K562 (cell line): ENCODE results near the gene GPR3. TPM values are rescaled to one million over a fixed set of nuclear protein-coding genes. Genes with fewer than 3 reads are reported as not detected.
A peak's percentile ranks its signal among the peaks of the same experiment; 100 is the strongest.

Experiments used
- ATAC-seq: fragments of 200-7000 bp; cut with Tn5 transposase; 3 replicates; pipeline ENCODE4 v1.9.1; 2020; ENCODE audit warnings: moderate library complexity
- BruUV-seq: library from RNA; stranded (reverse); fragments of 400-500 nt; replicated peaks from 2 replicates; lab custom pipeline; 2021; lab: Mats Ljungman, UMichigan
- CTCF ChIA-PET: fragments of 300-600 bp; formaldehyde crosslinking; extraction: SDS; loops from one replicate; lab custom pipeline; 2021; ENCODE audit warnings: low intra/inter-chr PET ratio; lab: Yijun Ruan, JAX
- POLR2A ChIA-PET: fragments of 300-600, 350-650 bp; sonication (Branson Sonifier 250); formaldehyde crosslinking; extraction: SDS; loops from one replicate; lab custom pipeline; 2021; ENCODE audit warnings: antibody characterized with exemption, inconsistent platforms; lab: Yijun Ruan, JAX
- DNase-seq, 4 experiments: peaks; one replicate each; pipeline versions ENCODE4 v3.0.0 to v3.0.0-alpha.2; 2011 to 2018; ENCODE audit warnings: low spot score in 3 of 4, mixed read lengths in 3 of 4; ENCODE audit errors: extremely low read depth in 1 of 4
- FAIRE-seq: peaks from 2 replicates; lab custom pipeline; 2011; peaks lifted over from hg19 to GRCh38; lab: Jason Lieb, UNC
- H2AFZ ChIP-seq: 2 replicates; pipeline ENCODE4 v1.6.0; 2011; ENCODE audit warnings: low read depth, low read length, control low read depth, inconsistent platforms
- H3K27ac ChIP-seq: fragments of 200-600 bp; 3 replicates; pipeline ENCODE4 v1.8.0; 2011; ENCODE audit warnings: low read depth, mild to moderate bottlenecking, control low read depth, inconsistent platforms, low read length, moderate library complexity, mixed read lengths; ENCODE audit errors: extremely low read depth
- H3K27me3 ChIP-seq, 2 experiments: fragments of 300-600 bp in 1 of 2; 2 replicates in 1 of 2; 3 replicates in 1 of 2; pipeline versions ENCODE4 v1.6.0 to v1.8.0; 2011; ENCODE audit warnings: inconsistent platforms in 2 of 2, low read length in 2 of 2, mild to moderate bottlenecking in 1 of 2, mixed read lengths in 1 of 2, moderate library complexity in 1 of 2; ENCODE audit not compliant: control insufficient read depth in 2 of 2, insufficient read depth in 2 of 2
- H3K36me3 ChIP-seq: fragments of 300-600 bp; 3 replicates; pipeline ENCODE4 v1.8.0; 2011; ENCODE audit warnings: mild to moderate bottlenecking, low read length, inconsistent platforms; ENCODE audit not compliant: control insufficient read depth, insufficient read depth
- H3K4me1 ChIP-seq, 2 experiments: fragments of 200-600 bp in 1 of 2; replicated peaks in 1 of 2; 2 replicates in 1 of 2; 3 replicates in 1 of 2; pipeline versions ENCODE4 v1.5.1 to v1.8.0; 2011; ENCODE audit warnings: inconsistent platforms in 2 of 2, low read length in 2 of 2, mild to moderate bottlenecking in 1 of 2, mixed read lengths in 1 of 2, moderate library complexity in 1 of 2; ENCODE audit not compliant: control insufficient read depth in 2 of 2, insufficient read depth in 2 of 2
- H3K4me2 ChIP-seq: 2 replicates; pipeline ENCODE4 v1.6.1; 2011; ENCODE audit warnings: low read length, control low read depth, inconsistent platforms, mixed read lengths; ENCODE audit not compliant: insufficient read depth
- H3K4me3 ChIP-seq: fragments of 200-600 bp; sonication (generic), shearing (Covaris generic); 2 replicates; pipeline ENCODE4 v1.5.1; 2016; ENCODE audit warnings: control low read depth, inconsistent platforms
- H3K79me2 ChIP-seq: fragments of 200-600 bp; 3 replicates; pipeline ENCODE4 v1.8.0; 2011; ENCODE audit warnings: low read length, inconsistent platforms; ENCODE audit not compliant: control insufficient read depth, insufficient read depth
- H3K9ac ChIP-seq, 2 experiments: 2 replicates each; pipeline versions ENCODE4 v1.6.0 to v1.6.1; 2011; ENCODE audit warnings: low read depth in 2 of 2, low read length in 2 of 2, control low read depth in 1 of 2, inconsistent platforms in 1 of 2, mild to moderate bottlenecking in 1 of 2, mixed read lengths in 1 of 2; ENCODE audit not compliant: insufficient read depth in 1 of 2
- H3K9me1 ChIP-seq: one replicate; pipeline ENCODE4 v1.6.0; 2011; ENCODE audit warnings: inconsistent platforms, mild to moderate bottlenecking, low read length, moderate library complexity; ENCODE audit not compliant: control insufficient read depth, insufficient read depth
- H3K9me3 ChIP-seq: replicated peaks from 2 replicates; pipeline ENCODE4 v1.5.1; 2011; ENCODE audit warnings: low read depth, low read length, inconsistent platforms; ENCODE audit not compliant: control insufficient read depth, insufficient read depth
- H4K20me1 ChIP-seq: replicated peaks from 2 replicates; pipeline ENCODE4 v1.6.1; 2011; ENCODE audit warnings: low read length, inconsistent platforms, mixed read lengths; ENCODE audit not compliant: control insufficient read depth, insufficient read depth
- ADNP ChIP-seq: fragments of 200-800 bp; sonication (Bioruptor generic); IDR thresholded peaks from 2 replicates; pipeline ENCODE4 v1.6.1; 2016; ENCODE audit warnings: missing genetic modification characterization, missing compliant biosample characterization
- BCLAF1 ChIP-seq, 2 experiments: fragments of 450-650 bp in 1 of 2; IDR thresholded peaks; 2 replicates each; pipeline ENCODE4 v1.6.1; 2011 to 2017; ENCODE audit warnings: low read depth in 2 of 2, antibody characterized with exemption in 1 of 2, borderline replicate concordance in 1 of 2, low read length in 1 of 2, mild to moderate bottlenecking in 1 of 2, mixed read lengths in 1 of 2; ENCODE audit not compliant: control insufficient read depth in 1 of 2
- CBFA2T3 ChIP-seq: fragments of 450-650 bp; IDR thresholded peaks from 2 replicates; pipeline ENCODE4 v1.6.1; 2017
- HOXB6 ChIP-seq: fragments of 250-450 bp; sonication (Bioruptor Pico); IDR thresholded peaks from 2 replicates; pipeline ENCODE4 v1.5.1; 2022; ENCODE audit warnings: mild to moderate bottlenecking, borderline replicate concordance
- MAFK ChIP-seq: IDR thresholded peaks from 2 replicates; pipeline ENCODE4 v1.6.1; 2011; ENCODE audit warnings: low read length, improper control_type of control experiment
- PHTF2 ChIP-seq: fragments of 250-450 bp; sonication (Bioruptor Pico); IDR thresholded peaks from 2 replicates; pipeline ENCODE4 v1.5.0; 2021; ENCODE audit warnings: mild to moderate bottlenecking
- RBM25 ChIP-seq: fragments of 200-400 bp; formaldehyde crosslinking; IDR thresholded peaks from 2 replicates; pipeline ENCODE4 v1.6.1; 2018; ENCODE audit warnings: low read length, low read depth, moderate library complexity; ENCODE audit not compliant: severe bottlenecking
- SREBF1 ChIP-seq: fragments of 150-350 bp; IDR thresholded peaks from 2 replicates; pipeline ENCODE4 v1.6.1; 2014; ENCODE audit warnings: antibody characterized with exemption, low read depth, low read length, borderline replicate concordance
- USF1 ChIP-seq: sonication (generic); formaldehyde crosslinking; IDR thresholded peaks from 2 replicates; pipeline ENCODE4 v1.9.0; 2022; ENCODE audit warnings: mild to moderate bottlenecking, missing genetic modification reagents
- ZEB2 ChIP-seq: fragments of 450-650 bp; IDR thresholded peaks from 2 replicates; pipeline ENCODE4 v1.6.1; 2016
- ZNF280A ChIP-seq: fragments of 450-650 bp; IDR thresholded peaks from 2 replicates; pipeline ENCODE4 v1.6.1; 2018; ENCODE audit warnings: mild to moderate bottlenecking, low read depth; ENCODE audit not compliant: partially characterized antibody
- ZNF695 ChIP-seq: fragments of 450-650 bp; formaldehyde crosslinking; IDR thresholded peaks from 2 replicates; pipeline ENCODE4 v1.4.0; 2020; ENCODE audit warnings: mild to moderate bottlenecking, moderate library complexity
- ZNF707 ChIP-seq: fragments of 250-450 bp; sonication (Bioruptor Pico); conservative IDR thresholded peaks from 2 replicates; pipeline ENCODE4 v1.8.0; 2022; ENCODE audit warnings: inconsistent platforms, mild to moderate bottlenecking, moderate library complexity
- WGBS: fragments of 100-300 bp; shearing (Covaris generic); methylation state at CpG from one replicate; pipeline ENCODE4 v1.1.6; 2016; ENCODE audit warnings: low coverage, mixed read lengths; ENCODE audit not compliant: insufficient coverage; ENCODE audit errors: missing lambda C conversion rate; 5-methylcytosine and 5-hydroxymethylcytosine counted together
- in situ Hi-C: fragments of 300-500 bp; cut with MboI; formaldehyde crosslinking; loops from 4 replicates; pipeline ENCODE4 v1.15.0; 2018; ENCODE audit warnings: inconsistent platforms, mixed read lengths
- intact Hi-C: fragments of 100-400 bp; cut with micrococcal nuclease; formaldehyde crosslinking; loops from 2 replicates; pipeline ENCODE4 v1.14.2; 2022
- polyA plus RNA-seq, 8 experiments: library from polyadenylated mRNA; depleted of rRNA in 4 of 8; stranded (reverse) in 5 of 8; unstranded in 3 of 8; fragments of >200 nt; fragmentation: Nextera tagmentation in 2 of 8; fragmentation: Illumina TruSeq in 1 of 8; extraction: Ambion mirVana in 2 of 8; extraction: Trizol in 1 of 8; gene quantifications; 2 replicates each; pipeline versions ENCODE4 v1.2.1 to v1.2.3, GENCODE V29; 2011 to 2014; ENCODE audit warnings: inconsistent platforms in 1 of 8, missing spikeins in 1 of 8
- total RNA-seq, 7 experiments: library from RNA; depleted of rRNA in 6 of 7; stranded (reverse); fragments of >200 nt in 6 of 7; fragmentation: Illumina TruSeq in 2 of 7; extraction: Trizol in 2 of 7; gene quantifications; 2 replicates each; pipeline versions ENCODE4 v1.2.1 to v1.2.3, GENCODE V29; 2011 to 2021; ENCODE audit warnings: low replicate concordance in 1 of 7
- TF ChIP-seq, protein P1 (sequence below), 2 experiments: IDR thresholded peaks; 2 replicates each; pipeline ENCODE4 v1.6.1; 2011; ENCODE audit warnings: borderline replicate concordance in 1 of 2, control low read depth in 1 of 2, low read depth in 1 of 2, low read length in 1 of 2, mild to moderate bottlenecking in 1 of 2, mixed read lengths in 1 of 2, moderate library complexity in 1 of 2; ENCODE audit not compliant: insufficient read depth in 1 of 2, insufficient read length in 1 of 2, poor library complexity in 1 of 2, severe bottlenecking in 1 of 2; ENCODE audit errors: extremely low read depth in 1 of 2

The GPR3 gene
- total and polyA plus RNA-seq, 9 of the 15 experiments (the other 6 are each of a cell fraction or from before 2014, with no cell fraction given), result 0.24 to 11.5 (median 3.7) TPM

GRCh38 chr1:27349784-27350662 is 42.4 kb upstream of the GPR3 start:
- intact Hi-C loops, result no loop called here
- POLR2A ChIA-PET, result interaction anchor here (0.9 to 4.4 kb wide), 9 partner anchors 8 to 23 kb away, joined by 3 to 19 read pairs (median 8); partner anchors contain the start of genes MAP3K6 and SYTL1
- peak overlapping the region; percentile 96 for H2AFZ ChIP-seq
- TF ChIP-seq BCLAF1 (IDR thresholded peaks at IDR 0.05; ENCODE audit: borderline replicate concordance in 1 of 2, control insufficient read depth in 1 of 2, low read depth in 2 of 2, low read length in 1 of 2), result no peak
- no peak for TF ChIP-seq ZNF280A
- no peak for TF ChIP-seq ZEB2
- TF ChIP-seq USF1, result no peak
- no peak for TF ChIP-seq ZNF695 (CRISPR knock-in tag)
- TF ChIP-seq HOXB6 (CRISPR knock-in tag), result no peak
- TF ChIP-seq, protein P1, sequence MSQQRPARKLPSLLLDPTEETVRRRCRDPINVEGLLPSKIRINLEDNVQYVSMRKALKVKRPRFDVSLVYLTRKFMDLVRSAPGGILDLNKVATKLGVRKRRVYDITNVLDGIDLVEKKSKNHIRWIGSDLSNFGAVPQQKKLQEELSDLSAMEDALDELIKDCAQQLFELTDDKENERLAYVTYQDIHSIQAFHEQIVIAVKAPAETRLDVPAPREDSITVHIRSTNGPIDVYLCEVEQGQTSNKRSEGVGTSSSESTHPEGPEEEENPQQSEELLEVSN (IDR thresholded peaks at IDR 0.05; ENCODE audit: borderline replicate concordance in 1 of 2, extremely low read depth in 1 of 2, insufficient read depth in 1 of 2, insufficient read length in 1 of 2, low read depth in 1 of 2, low read length in 1 of 2, poor library complexity in 1 of 2, severe bottlenecking in 1 of 2), result peak in 1 of 2 experiments; percentile 4
- no peak for TF ChIP-seq CBFA2T3
- no peak for TF ChIP-seq ZNF707 (CRISPR knock-in tag)
- no peak for TF ChIP-seq PHTF2
- TF ChIP-seq ADNP (tag), result no peak
- TF ChIP-seq MAFK, result no peak
- no peak for TF ChIP-seq RBM25
- TF ChIP-seq SREBF1, result no peak

More at GRCh38 chr1:27349784-27350662, 42.4 kb upstream of the GPR3 start:
- in situ Hi-C loops, result no loop called here
- Histone ChIP-seq H3K27ac (no peak overlapping the region), H3K27me3 (no peaks in the 10 kb centered on the region), H3K9me1 (no peaks in the 10 kb centered on the region), H3K4me3 (no peak overlapping the region), H3K36me3 (no peaks in the 10 kb centered on the region), H3K4me1 (peaks cover 15 to 52% of the 10 kb centered on the region in 2 experiments; a peak in 4 of 5 replicates), H3K9ac (peak overlapping the region in 1 of 2 experiments; percentile 90; a peak in 2 of 4 replicates), H3K4me2 (peak overlapping the region; percentile 61; the same call in 1 of the 2 replicates), H3K9me3 (no peaks in the 10 kb centered on the region), H4K20me1 (no peaks in the 10 kb centered on the region), H3K79me2 (no peaks in the 10 kb centered on the region)
- FAIRE-seq (peak; percentile 6), DNase-seq (no peak), ATAC-seq (peak; percentile 10)
- 82% methylated on average over 47 of the region's 84 CpGs for WGBS
- BruUV-seq, result no TSS peak
- CTCF ChIA-PET, result no interaction called here
